ENCODE measurements around the gene FAM20C.

DNA sequence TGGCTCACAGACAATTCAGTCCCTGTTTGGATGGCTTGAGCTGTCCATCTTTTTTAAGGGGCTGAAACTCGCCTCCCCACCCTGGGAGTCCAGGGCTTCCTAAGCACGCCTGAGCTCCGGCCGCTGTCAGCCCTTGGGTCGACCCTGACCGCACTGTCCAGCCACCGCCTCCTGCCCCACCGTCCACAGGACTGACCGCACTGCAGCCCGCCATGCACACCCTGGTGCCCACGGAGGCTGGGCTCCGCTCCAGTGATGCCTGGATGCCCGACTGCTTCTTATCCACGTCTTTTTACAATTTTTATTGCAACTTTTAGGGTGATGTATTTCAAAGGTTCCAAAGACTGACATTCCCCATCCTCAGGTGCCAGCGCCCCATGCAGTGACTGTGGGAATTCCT lies 58.2 kb downstream of the FAM20C start:
- TF ChIP-seq, protein P1, sequence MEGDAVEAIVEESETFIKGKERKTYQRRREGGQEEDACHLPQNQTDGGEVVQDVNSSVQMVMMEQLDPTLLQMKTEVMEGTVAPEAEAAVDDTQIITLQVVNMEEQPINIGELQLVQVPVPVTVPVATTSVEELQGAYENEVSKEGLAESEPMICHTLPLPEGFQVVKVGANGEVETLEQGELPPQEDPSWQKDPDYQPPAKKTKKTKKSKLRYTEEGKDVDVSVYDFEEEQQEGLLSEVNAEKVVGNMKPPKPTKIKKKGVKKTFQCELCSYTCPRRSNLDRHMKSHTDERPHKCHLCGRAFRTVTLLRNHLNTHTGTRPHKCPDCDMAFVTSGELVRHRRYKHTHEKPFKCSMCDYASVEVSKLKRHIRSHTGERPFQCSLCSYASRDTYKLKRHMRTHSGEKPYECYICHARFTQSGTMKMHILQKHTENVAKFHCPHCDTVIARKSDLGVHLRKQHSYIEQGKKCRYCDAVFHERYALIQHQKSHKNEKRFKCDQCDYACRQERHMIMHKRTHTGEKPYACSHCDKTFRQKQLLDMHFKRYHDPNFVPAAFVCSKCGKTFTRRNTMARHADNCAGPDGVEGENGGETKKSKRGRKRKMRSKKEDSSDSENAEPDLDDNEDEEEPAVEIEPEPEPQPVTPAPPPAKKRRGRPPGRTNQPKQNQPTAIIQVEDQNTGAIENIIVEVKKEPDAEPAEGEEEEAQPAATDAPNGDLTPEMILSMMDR (IDR thresholded peaks at IDR 0.05), result no peak
- no peak for TF ChIP-seq POLR2A (IDR thresholded peaks at IDR 0.05)
